GM18526 (cell line): Measurements from ENCODE around the gene RHOBTB3.

ENCODE experiments used
- POLR2A ChIP-seq: IDR thresholded peaks from 3 replicates; pipeline ENCODE4 v1.6.1; 2011; ENCODE audit not compliant: insufficient read length; ENCODE audit errors: extremely low read depth

Gene RHOBTB3, protein sequence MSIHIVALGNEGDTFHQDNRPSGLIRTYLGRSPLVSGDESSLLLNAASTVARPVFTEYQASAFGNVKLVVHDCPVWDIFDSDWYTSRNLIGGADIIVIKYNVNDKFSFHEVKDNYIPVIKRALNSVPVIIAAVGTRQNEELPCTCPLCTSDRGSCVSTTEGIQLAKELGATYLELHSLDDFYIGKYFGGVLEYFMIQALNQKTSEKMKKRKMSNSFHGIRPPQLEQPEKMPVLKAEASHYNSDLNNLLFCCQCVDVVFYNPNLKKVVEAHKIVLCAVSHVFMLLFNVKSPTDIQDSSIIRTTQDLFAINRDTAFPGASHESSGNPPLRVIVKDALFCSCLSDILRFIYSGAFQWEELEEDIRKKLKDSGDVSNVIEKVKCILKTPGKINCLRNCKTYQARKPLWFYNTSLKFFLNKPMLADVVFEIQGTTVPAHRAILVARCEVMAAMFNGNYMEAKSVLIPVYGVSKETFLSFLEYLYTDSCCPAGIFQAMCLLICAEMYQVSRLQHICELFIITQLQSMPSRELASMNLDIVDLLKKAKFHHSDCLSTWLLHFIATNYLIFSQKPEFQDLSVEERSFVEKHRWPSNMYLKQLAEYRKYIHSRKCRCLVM

DNA sequence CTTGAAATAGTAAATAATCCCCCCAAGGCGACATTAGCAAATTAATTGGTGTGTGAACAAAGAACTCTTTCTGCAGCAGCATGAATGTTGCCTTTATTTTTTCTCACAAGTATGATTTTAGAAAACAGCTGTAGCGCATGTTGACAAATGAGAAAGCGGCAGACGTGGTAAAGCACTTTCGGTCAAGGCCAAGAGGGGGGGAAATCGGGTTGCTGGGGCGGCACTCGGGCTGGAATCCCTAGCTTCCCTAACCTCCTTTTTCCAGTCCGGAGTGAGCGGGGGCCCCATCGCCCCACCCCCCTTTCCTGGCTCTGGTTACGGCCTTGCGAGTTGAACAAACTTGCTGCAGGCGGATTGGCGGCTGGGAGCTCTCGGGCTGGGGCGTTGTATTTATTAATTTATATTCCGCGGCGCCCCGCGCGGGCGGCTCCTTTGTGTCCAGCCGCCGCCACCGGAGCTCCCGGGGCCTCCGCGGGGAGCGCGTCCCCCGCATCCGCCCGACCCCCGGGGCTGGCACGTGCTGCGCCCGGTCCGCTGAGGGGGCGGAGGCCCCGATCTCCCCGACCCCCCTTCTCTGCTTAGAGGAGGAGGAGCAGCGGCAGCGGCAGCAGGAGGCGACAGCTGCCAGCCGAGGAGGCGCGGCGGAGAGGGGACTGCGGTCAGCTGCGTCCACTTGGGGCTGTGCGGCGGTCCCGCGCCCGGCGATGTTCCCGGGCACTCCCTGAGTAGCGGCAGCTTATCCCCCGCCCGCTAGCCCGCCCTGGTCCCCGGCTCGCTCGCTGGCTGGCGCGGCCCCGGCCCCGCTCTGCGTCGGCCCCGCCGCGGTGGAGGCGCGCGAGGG, at the start of gene RHOBTB3:
TSS of gene RHOBTB3 (plus strand) at position 607 of the 841 bp plus-strand sequence. CDS start 347 bp downstream, outside the sequence.
- TF ChIP-seq POLR2A = no peak

DNA sequence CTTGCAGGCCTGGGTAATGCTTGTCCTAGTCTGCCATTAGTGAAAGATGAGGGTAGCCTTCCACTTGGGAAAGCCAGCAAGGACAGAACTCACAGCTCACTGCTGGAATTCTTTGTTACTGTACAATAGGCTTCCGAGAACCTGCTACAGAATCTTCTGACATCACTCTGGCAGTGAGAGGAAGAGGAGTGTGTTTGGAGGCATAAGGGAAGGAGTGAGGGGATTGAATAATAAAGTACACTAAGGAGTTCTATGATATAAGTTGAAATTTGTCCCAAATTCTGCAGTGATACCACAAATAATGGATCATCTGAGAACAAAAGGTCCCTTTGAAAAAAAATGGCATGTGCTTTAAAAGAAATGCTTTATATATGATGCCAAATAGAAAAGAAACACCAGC, 48.2 kb upstream of the RHOBTB3 start, which contains the start of gene SPATA9:
TSS of gene SPATA9 (minus strand) at position 101 of the 400 bp plus-strand sequence. CDS start 137 bp downstream, outside the sequence.
- TF ChIP-seq POLR2A = no peak

DNA sequence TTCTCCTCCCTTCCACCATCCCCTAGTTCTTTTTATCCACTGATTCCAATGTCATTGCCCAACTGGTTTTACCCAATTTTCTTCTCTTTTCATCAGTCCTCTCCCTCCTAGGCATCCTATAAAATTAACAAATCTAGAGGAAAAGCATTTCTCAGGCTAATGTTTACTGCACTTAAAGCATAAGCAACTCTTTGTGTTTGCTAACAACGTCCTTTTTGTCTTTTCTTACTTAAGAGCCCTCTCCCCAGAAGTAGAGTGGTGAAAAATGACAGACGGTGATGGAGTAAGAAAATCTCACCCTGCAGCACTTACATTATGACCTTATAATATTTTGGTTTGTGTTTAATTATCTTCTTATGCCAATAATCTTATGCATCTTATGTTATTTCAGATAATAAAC, 46.8 kb upstream of the RHOBTB3 start:
- no peak for TF ChIP-seq POLR2A

DNA sequence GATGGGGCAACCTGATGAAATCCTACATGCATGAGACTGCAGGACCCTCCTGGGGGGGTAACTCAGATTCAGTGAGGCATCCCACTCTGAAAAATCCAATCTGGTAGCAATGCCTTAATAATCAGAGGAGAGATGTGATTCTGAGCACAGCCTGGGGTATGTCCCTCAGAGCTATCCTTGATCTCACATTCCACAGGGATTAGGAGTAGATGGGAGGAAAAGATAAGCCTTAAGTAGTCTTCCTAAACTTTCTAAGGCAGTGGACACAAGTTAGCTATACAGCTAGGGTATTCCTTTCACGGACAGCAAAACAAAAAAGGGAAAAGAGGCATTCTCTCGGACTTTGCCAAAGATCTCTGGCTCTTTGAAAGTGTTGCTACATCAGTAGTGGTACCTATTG, 44.5 kb upstream of the RHOBTB3 start:
- no peak for TF ChIP-seq POLR2A

DNA sequence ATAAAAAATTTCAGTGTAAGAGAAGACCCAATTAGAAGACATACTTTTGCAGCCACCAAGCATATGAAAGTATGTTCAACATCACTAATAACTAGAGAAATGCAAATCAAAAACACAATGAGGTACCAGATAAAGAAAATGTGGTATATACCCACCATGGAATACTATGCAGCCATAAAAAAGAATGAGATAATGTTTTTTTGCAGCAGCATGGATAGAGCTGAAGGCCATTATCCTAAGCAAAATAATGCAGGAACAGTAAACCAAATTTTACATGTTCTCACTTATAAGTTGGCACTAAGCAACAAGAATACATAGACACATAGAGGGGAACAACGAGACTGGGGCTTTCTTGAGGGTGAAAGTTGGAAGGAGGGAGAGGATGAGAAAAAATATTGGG, 41.5 kb upstream of the RHOBTB3 start:
- no peak for TF ChIP-seq POLR2A

DNA sequence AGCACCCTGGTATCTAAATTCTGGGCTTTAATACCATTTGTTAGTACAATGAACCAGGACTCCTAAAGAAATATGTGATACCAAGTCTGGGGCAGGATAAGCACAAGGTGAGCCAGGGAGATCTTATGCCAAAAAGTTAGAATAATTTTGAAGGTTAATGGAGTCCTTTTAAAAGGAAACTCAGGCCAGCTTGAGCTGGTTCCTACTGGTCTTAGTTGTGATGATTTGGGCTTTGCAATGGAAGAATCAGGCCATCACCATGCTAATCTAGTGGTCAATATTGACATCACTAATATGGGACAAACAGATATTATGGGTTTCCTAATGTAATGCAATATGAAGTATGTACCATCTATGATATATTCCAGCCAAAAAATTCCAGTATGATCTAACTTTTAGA, 40.8 kb upstream of the RHOBTB3 start:
- no peak for TF ChIP-seq POLR2A

DNA sequence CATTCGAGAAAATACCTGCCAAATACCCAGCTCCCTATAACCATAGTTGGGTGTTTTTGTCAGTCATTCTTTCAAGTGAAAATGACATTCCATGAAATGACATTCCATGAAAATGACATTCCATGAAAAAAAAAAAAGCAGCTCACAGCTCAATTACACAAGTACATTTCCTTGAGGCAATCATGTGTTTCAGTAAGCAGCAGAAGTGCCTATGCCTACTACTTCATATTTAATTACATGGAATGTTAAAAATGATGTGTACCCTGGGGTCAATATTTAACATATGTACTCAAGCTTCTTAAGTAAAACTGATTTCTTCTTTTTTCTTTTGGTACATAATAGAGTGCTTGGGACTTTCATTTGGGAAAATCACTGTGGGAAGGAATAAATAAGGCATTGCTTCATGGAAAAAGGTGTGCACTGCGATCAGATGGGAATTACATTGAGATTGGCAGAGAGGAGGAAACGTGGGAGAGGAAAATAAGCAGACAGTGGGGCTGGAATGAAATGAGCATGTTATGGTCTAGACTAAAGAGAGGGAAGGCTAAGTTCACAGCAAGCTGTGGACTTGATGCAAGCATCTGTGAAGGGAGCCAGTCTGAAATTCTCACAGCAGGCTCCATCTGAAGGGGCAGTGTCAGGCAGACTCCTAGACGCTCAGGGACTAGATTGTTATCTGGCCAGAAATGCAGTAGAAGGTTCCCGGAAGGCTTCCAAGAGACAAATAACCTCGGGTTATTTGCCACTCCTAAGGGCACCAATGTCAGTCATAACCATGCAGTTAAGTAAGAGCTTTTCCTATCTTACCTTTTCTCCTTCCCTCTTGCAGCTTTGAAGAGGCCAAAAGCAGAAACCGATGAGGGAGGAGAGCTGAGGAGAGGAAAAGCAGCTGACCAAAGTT, 33.1 kb upstream of the RHOBTB3 start:
- no peak for TF ChIP-seq POLR2A

DNA sequence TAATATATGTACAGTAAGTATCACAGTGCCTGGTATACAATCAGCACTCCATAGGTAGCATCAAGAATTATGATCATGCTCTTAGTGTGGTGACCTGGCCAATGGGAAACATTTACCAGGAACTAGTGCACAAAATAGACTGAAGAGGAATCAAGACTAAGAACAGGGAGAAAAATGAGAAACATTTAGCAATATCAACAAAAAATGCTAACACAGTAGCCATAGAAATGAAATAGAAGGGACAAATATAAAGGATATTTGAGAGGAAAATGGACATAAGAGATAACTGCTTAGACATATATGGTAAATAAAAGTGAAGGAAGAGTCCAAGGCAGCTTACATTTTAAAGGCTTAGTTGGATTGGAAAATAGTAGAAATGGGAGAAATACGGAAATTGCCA, 31.8 kb upstream of the RHOBTB3 start:
- TF ChIP-seq POLR2A = no peak

DNA sequence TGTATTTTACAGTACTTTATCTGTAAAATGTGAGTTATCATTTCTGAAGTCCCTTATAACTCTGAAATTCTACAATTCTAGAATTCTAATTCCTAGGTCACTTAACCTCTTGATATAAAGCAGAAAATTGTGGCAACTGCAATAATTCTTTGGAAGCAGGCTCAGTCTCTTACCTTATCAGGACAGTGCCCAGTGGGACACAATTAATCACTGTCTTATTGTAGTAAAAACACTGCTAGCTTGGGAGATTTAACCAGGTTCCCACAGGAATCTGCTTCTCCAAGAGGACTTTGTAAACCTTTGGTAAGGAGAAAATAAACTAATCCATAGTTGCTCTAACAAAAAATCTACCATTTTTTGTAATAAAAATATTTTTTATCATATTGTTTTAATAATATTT, 30.1 kb upstream of the RHOBTB3 start:
- TF ChIP-seq POLR2A = no peak

DNA sequence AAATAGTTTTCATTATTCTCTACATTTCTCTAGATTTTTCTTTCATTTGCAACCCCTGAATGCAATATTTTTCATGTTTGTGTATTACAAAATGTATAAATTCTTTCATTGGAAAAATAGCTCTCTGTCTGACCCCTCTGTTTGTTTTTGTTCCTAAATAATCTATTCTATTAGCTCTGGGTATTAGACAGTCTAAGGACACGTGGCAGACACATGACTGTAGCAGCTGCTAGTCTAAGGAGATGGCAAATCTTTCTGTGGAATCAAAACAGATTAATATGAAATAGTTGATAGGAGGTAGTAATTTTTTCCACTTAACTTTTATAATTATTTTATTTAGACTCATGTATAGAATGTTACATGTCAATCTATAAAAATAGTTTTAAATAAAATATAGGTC, 27.0 kb upstream of the RHOBTB3 start:
- no peak for TF ChIP-seq POLR2A

DNA sequence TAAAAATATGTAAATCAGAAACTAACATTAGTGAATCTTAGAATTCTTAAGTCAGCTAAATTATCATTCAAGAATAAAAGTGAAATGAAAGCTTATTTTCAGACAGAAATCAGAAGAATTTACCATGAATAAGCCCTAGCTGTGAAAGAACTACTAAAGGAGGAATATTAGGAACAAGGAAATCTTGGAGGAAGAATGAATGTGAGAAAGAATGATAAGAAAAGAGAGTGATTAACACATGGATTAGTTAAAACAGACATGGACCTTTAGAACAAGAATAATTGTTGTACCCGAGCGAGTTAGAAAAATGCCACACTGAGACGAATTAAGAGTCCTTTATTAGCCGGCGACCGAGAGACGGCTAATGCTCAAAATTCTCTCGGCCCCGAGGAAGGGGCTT, 24.1 kb upstream of the RHOBTB3 start:
- TF ChIP-seq POLR2A = no peak

DNA sequence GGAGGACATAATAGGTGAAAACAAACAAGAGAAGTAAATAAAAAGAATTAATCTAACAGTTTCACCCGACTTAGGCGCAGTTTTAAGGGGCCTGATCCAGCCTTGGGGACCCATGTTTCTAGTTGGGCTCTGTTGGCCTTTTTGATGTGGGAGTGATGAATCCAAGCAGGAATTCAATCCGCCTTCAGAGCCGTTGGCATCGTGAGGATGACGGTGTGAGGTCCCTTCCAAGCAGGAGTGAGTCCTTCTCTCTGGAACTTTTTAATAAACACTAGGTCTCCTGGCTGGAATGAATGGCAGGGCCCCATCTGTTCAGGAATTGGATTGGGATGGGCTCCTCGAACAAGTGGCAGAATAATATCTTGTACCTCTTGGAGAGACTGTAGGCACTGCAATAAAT, 22.3 kb upstream of the RHOBTB3 start:
- no peak for TF ChIP-seq POLR2A

DNA sequence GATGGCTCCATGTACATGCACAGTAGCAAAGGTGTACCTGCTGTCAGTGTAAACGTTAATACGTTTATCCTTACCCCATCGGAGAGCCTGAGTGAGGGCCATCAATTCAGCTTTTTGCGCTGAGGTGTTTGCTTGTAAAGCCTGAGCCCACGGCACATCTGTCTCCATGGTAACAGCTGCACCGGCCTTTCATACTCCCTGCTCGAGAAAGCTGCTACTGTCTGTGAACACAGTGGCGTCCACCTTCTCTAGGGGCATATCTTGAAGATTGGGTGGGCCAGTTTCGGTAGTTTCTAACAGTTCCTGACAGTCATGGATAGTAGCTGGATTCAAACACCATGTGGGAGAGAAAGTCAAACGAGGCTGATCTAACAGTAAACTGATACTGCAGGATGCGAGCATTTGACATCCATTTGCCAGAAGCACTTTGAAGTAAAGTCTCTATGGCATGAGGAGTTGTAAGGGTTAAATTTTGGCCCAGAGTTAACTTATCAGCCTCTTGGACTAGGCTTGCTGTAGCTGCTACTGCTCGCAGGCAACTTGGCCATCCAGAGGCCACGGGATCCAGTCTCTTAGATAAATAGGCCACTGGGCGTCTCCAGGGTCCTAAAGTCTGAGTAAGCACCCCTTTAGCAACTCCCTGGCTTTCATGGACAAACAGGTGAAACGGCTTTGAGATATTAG, 21.0 kb upstream of the RHOBTB3 start:
- TF ChIP-seq POLR2A = no peak
